PC-9 (cell line): Measurements from ENCODE around the gene NACC2. TPM values are rescaled to one million over a fixed set of nuclear protein-coding genes. Genes with fewer than 3 reads are reported as not detected.

Source experiments
- BruUV-seq: library from RNA; stranded (reverse); fragments of 400-500 nt; replicated peaks from 2 replicates; lab custom pipeline; 2021; lab: Mats Ljungman, UMichigan
- CTCF ChIA-PET: fragments of 300-600 bp; sonication (Branson Sonifier 250); formaldehyde crosslinking; loops from one replicate; lab custom pipeline; 2022; ENCODE audit warnings: antibody characterized with exemption; lab: Charles Lee
- POLR2A ChIA-PET: fragments of 300-600 bp; sonication (Branson Sonifier 250); formaldehyde crosslinking; loops from one replicate; lab custom pipeline; 2022; ENCODE audit warnings: antibody characterized with exemption; ENCODE audit not compliant: unreplicated experiment; lab: Charles Lee
- DNase-seq, 2 experiments: peaks; one replicate each; pipeline versions ENCODE4 v3.0.0 to v3.0.0-alpha.2; 2015 to 2022; ENCODE audit warnings: mixed read lengths in 1 of 2
- H2AFZ ChIP-seq: fragments of 200-600 bp; sonication (generic); 2 replicates; pipeline ENCODE4 v1.8.1; 2017; ENCODE audit warnings: antibody characterized with exemption
- H3F3A ChIP-seq: fragments of 200-600 bp; sonication (generic); 2 replicates; pipeline ENCODE4 v1.8.1; 2017; ENCODE audit warnings: antibody characterized with exemption, mild to moderate bottlenecking, low read depth; ENCODE audit not compliant: insufficient read depth
- H3K27ac ChIP-seq: fragments of 200-600 bp; sonication (generic); 2 replicates; pipeline ENCODE4 v1.6.1; 2016; ENCODE audit warnings: mixed run types
- H3K27me3 ChIP-seq: fragments of 200-600 bp; sonication (generic); 2 replicates; pipeline ENCODE4 v1.6.1; 2016; ENCODE audit warnings: low read depth, mixed run types; ENCODE audit not compliant: insufficient read depth
- H3K36me3 ChIP-seq: fragments of 200-600 bp; sonication (generic); 2 replicates; pipeline ENCODE4 v1.6.1; 2016; ENCODE audit warnings: low read depth, mixed run types
- H3K4me1 ChIP-seq: fragments of 200-600 bp; sonication (generic); replicated peaks from 2 replicates; pipeline ENCODE4 v1.6.1; 2016; ENCODE audit warnings: mixed run types; ENCODE audit not compliant: insufficient read depth
- H3K4me2 ChIP-seq: fragments of 200-600 bp; sonication (generic); 2 replicates; pipeline ENCODE4 v1.6.1; 2017; ENCODE audit warnings: mixed run types
- H3K4me3 ChIP-seq: fragments of 200-600 bp; sonication (generic); 2 replicates; pipeline ENCODE4 v1.6.1; 2016; ENCODE audit warnings: mixed run types
- H3K79me2 ChIP-seq: fragments of 200-600 bp; sonication (generic); 2 replicates; pipeline ENCODE4 v1.6.1; 2017; ENCODE audit warnings: low read depth, mixed run types
- H3K9me2 ChIP-seq: fragments of 200-600 bp; sonication (generic); 2 replicates; pipeline ENCODE4 v1.8.1; 2017; ENCODE audit warnings: mild to moderate bottlenecking; ENCODE audit not compliant: insufficient read depth
- H3K9me3 ChIP-seq: fragments of 200-600 bp; sonication (generic); 2 replicates; pipeline ENCODE4 v1.8.1; 2016; ENCODE audit warnings: low read depth; ENCODE audit not compliant: insufficient read depth
- H4K20me1 ChIP-seq: fragments of 200-600 bp; sonication (generic); 2 replicates; pipeline ENCODE4 v1.8.1; 2017; ENCODE audit not compliant: insufficient read depth
- CTCF ChIP-seq: fragments of 200-600 bp; sonication (generic); conservative IDR thresholded peaks from 2 replicates; pipeline ENCODE4 v1.6.1; 2017; ENCODE audit warnings: mixed run types, antibody characterized with exemption, mild to moderate bottlenecking, moderate library complexity
- EZH2 ChIP-seq: fragments of 200-600 bp; sonication (generic); IDR thresholded peaks from 2 replicates; pipeline ENCODE4 v1.8.0; 2017; ENCODE audit warnings: antibody characterized with exemption, low read depth
- intact Hi-C: fragments of 100-400 bp; cut with micrococcal nuclease; formaldehyde crosslinking; loops from one replicate; pipeline ENCODE4 v1.10.0; 2022; ENCODE audit not compliant: unreplicated experiment
- total RNA-seq: library from RNA; stranded (reverse); gene quantifications from 2 replicates; pipeline ENCODE4 v1.2.3, GENCODE V29; 2021

Gene NACC2
- total RNA-seq, 1 experiment from 2014 or later, result 22.4 TPM

- H3K4me1 ChIP-seq, result peaks cover 7% of the 10 kb centered on the region; the same call in 1 of the 2 replicates
- peaks cover 20% of the 10 kb centered on the region; the same call in 1 of the 2 replicates for H3F3A ChIP-seq
- peaks cover 12% of the 10 kb centered on the region; the same call in 1 of the 2 replicates for H3K79me2 ChIP-seq
- no peak overlapping the region for H3K4me3 ChIP-seq
- H3K9me3 ChIP-seq, result no peaks in the 10 kb centered on the region
- intact Hi-C loops, result no loop called here
- H3K36me3 ChIP-seq, result no peaks in the 10 kb centered on the region; the same call in 1 of the 2 replicates
- no peak overlapping the region for H3K4me2 ChIP-seq
- 0 out of 2 replicates have a peak, but pooled peaks cover 4% of the 10 kb centered on the region for H3K27me3 ChIP-seq
- DNase-seq, result peak in 1 of 2 experiments; percentile 8
- CTCF ChIA-PET, result no interaction called here
- H3K9me2 ChIP-seq, result no peaks in the 10 kb centered on the region
- H4K20me1 ChIP-seq, result peaks cover 14% of the 10 kb centered on the region
- no TSS peak for BruUV-seq
- H2AFZ ChIP-seq, result no peak overlapping the region
- POLR2A ChIA-PET, result interaction anchor here (1.2 kb wide), 1 partner anchor 14 kb away, joined by 11 read pairs; no protein-coding TSS in a partner anchor
- no peak overlapping the region for H3K27ac ChIP-seq
- TF ChIP-seq CTCF (no peak), EZH2 (no peak)
Measured at GRCh38 chr9:136111190-136111589, 16.1 kb upstream of the NACC2 start.

GRCh38 chr9:136110082-136111061, 15.3 kb upstream of the NACC2 start:
- Histone ChIP-seq H3F3A (peaks cover 20% of the 10 kb centered on the region; the same call in 1 of the 2 replicates), H3K27me3 (0 out of 2 replicates have a peak, but pooled peaks cover 9% of the 10 kb centered on the region), H3K9me2 (no peaks in the 10 kb centered on the region), H3K27ac (no peak overlapping the region), H3K4me2 (peak overlapping the region; percentile 79), H3K79me2 (0 out of 2 replicates have a peak, but pooled peaks cover 4% of the 10 kb centered on the region), H3K4me1 (peaks cover 7% of the 10 kb centered on the region; the same call in 1 of the 2 replicates), H4K20me1 (peaks cover 10% of the 10 kb centered on the region), H3K4me3 (peak overlapping the region; percentile 45; the same call in 1 of the 2 replicates), H2AFZ (no peak overlapping the region), H3K36me3 (no peaks in the 10 kb centered on the region; the same call in 1 of the 2 replicates), H3K9me3 (no peaks in the 10 kb centered on the region)
- no TSS peak for BruUV-seq
- peak in 1 of 2 experiments; percentile 20 for DNase-seq
- CTCF ChIA-PET, result no interaction called here
- TF ChIP-seq EZH2 (no peak), CTCF (no peak)
- POLR2A ChIA-PET, result interaction anchor here (0.6 to 0.7 kb wide), 2 partner anchors 141 to 1194 kb away, joined by 3 to 18 read pairs; no protein-coding TSS in a partner anchor
- intact Hi-C loops, result no loop called here
